G401 (cell line): ENCODE measurements around the gene MBOAT7. TPM values are rescaled to one million over a fixed set of nuclear protein-coding genes. Genes with fewer than 3 reads are reported as not detected.
"Not testable (repeated sequence)": the region's sequence is repeated elsewhere in the genome, so short reads cannot be mapped to it uniquely, and the experiment has no call there.

ENCODE experiments used
- DNase-seq: peaks from one replicate; pipeline ENCODE4 v3.0.0-alpha.2; 2015; ENCODE audit warnings: low spot score
- in situ Hi-C: cut with HindIII; loops from 2 replicates; pipeline ENCODE4 v1.10.0; 2016; ENCODE audit warnings: low sequenced_read_pairs, mixed read lengths
- total RNA-seq: library from RNA; depleted of rRNA; stranded (reverse); fragments of >200 nt; shearing (Covaris generic); gene quantifications from 2 replicates; pipeline ENCODE4 v1.2.3, GENCODE V29; 2014

The MBOAT7 gene
- total RNA-seq, 1 experiment from 2014 or later, result 46.0 TPM

DNA sequence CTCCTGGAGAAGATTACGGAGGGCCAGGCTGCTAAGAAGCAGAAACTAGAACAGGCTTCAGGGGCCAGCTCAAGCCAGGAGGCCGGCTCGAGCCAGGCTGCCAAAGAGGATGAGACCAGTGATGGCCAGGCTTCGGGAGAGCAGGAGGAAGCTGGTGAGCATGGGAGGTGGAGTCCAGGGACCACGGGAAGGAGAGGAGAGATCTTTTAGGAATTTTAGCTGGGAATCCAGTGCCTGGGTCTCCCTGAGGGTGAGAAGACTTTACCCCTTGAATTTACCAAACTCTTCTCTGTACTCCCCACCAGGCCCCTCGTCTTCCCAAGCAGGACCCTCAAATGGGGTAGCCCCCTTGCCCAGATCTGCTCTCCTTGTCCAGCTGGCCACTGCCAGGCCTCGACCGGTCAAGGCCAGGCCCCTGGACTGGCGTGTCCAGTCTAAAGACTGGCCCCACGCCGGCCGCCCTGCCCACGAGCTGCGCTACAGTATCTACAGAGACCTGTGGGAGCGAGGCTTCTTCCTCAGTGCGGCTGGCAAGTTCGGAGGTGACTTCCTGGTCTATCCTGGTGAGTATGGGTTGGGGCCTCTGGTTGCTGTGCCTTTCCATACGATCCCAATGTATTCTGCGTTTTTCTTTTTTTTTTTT lies 2.6 kb upstream of the MBOAT7 start:
- in situ Hi-C loops, result no loop called here
- DNase-seq, result no peak

DNA sequence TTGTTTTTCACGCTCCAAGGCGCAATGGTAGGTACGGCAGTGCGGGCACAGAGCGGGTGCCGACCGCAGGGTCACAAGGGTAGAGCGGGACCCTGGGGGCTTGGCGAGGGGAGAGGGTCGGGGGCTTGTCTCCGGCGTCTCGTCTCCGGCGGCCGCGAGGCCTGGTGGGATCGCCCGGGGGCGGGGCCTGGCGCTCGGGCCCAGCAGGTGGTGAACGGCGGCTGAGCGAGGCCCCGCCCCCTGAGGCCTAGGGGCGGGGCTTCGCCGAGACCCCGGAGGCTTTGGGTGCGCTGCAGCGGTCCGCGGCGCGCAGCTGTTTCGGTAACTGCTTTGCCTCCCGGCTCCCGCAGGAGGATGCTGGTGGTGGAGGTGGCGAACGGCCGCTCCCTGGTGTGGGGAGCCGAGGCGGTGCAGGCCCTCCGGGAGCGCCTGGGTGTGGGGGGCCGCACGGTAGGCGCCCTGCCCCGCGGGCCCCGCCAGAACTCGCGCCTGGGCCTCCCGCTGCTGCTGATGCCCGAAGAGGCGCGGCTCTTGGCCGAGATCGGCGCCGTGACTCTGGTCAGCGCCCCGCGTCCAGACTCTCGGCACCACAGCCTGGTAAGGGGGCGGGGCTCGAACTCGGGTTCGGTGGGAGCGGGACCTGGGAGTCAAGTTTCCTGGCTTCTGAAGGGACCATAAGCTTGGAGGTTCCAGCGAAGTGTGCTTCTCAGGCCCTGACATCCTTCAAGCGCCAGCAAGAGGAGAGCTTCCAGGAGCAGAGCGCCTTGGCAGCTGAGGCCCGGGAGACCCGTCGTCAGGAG lies 1.8 kb upstream of the MBOAT7 start, which contains the start of gene TSEN34:
TSEN34 (plus strand) TSS at position 298 of the 800 bp plus-strand sequence; CDS start at position 355, 57 bp downstream.
- peak; percentile 25 for DNase-seq
- in situ Hi-C loops, result no loop called here

DNA sequence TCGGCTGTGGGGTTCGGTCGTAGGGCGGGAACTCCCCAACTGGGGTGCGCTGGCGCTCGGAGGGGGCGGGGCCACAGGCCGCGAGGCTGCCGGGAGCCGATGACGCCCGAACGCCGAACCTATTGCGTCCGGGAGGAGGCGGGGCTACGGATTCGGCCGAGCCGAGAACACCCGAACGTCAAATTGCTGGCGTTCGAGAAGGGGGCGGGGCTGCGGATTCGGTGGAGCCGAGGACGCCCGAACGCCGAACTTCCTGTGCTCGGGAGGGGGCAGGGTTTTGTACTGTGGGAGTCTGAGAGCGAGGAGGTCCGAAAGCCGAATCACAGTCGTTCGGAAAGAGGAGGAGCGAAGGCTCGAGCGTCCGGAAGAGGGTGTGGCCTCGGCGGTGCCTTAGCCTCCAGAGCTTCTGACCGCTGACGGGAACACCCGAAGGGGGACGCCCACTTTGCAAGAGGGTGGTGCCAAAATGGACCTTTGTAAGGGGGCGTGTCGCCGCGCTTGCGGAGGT lies 1.2 kb upstream of the MBOAT7 start:
- in situ Hi-C loops, result no loop called here
- DNase-seq, result peak; percentile 100

DNA sequence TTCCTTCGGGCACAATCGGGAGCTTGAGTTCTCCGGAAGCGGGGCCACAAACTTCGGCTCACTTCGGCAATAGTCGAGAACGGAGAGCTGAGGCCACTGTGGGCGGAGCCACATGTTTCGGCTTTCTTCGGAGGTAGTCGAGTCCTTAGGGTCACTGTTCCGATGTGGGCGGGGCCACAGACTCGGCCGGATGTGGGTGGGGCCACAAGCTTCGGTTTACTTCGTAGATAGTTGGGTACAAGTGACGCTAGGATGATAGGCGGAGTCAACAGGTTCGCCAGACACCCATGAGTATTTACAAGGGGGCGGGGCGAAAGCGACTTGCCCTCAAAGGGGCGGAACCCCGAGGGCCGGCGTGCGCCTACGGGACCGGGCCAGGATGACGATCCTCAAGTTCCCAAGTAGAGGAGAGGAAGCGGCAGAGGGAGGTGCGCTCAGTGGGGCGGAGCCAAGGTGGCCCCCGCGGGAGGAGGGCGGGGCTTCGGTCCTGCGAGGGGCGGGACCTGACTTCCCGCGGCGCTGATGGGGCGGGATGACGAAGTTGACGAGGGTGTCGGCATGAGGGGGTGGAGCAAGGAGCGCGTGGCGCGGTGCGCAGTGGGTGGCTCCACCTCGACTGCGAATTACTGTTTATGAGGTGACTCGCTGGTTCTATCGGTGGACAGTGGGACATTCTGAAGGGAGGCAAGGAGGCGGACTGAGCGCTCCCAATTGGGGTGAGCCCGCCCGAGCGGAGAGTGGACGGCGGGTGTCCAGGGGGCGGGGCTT lies 539 bp upstream of the MBOAT7 start:
- in situ Hi-C loops, result no loop called here
- DNase-seq, result peak; percentile 100

DNA sequence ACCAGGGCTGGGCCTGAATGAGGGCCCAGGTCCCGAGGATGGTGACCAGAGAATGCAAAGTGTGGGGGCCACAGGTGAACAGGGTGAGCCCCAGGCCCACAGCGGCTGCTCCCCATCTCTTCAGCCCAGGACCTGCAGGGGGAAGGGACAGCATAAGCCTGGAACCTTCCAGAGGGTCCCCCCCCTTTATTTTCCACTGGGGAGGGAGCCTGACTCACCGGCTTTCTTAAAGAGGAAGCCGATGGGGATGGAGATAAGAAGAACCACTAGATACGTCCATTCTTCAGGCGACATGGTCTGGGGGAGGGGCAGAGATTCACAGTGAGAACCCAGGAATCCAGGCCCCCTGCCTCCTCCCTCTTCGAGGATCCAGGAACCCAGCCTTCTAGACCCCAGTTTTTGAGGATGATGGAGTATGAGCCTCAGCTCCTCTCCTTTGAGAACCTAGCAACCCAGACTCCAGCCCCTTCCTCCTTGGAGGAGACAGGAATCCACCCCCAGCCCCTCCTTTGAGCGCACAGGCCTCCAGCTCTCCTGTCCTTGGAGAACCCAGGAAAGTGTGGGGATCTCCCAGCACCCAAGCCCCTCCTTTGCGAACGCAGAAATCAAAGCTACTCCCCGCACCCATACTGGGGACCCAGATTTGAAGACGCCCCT lies 1.0 kb downstream of the MBOAT7 start:
- no peak for DNase-seq
- in situ Hi-C loops, result no loop called here

DNA sequence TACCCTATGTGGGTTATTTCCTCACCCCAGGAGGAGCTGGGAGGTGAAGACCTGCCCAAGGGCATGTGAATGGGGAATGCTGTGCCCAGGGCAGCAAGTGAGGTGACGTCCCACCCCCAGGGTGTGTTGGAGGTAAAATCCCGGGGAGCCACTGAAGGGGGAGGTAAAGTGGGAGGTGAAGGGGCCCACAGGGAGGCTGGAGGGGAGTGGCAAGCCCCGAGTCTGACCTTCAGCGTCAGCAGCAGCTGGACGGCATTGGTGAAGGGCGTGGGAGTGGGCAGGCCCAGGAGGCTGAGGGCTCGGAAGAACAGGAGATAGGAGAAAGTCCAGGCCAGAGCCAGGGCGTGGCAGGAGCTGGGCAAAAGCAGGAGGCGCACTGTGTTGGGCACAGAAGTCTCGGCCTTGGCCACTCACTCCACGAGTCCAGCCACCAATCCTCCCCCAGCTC lies 2.4 kb downstream of the MBOAT7 start:
- DNase-seq, result no peak
- in situ Hi-C loops, result no loop called here

DNA sequence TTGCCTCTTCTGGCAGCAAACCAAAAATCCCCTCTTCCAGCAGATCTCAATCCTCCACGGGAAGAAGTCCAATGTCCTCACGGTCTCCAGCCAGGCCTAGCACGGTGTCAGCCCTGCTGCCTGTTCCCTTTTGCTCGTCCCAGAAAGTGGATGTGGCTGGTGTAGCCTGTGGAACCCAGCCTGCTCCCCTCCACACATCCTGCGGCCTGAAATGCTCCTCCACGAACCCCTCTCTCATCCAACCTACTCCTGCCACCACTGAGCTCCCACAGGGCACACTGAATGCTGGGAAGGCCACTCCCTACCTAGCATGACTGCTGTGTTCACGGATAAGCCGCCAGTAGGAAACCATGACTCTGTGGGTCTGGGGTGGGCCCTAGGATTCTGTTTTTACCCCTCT lies 3.0 kb downstream of the MBOAT7 start:
- no peak for DNase-seq
- in situ Hi-C loops, result no loop called here

DNA sequence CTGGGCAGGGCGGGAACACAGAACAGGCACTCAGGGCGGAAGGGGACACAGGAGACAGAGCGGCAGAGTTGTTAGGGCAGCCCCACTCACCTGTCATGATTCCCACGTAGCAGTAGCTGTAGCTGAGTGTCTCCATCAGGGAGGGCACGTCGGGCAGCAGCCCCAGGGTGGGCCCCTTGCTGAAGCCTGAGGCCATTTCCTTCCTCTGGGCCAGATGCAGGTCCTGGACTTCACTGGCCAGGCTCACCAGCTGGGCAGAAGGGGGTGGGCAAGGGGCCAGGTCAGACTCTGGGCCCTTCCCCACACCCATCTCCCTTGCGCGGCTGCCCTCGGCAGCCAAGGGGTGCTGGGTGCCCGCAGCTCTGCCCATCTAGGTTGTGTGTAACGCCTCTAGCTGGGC lies 5.9 kb downstream of the MBOAT7 start:
- DNase-seq, result no peak

DNA sequence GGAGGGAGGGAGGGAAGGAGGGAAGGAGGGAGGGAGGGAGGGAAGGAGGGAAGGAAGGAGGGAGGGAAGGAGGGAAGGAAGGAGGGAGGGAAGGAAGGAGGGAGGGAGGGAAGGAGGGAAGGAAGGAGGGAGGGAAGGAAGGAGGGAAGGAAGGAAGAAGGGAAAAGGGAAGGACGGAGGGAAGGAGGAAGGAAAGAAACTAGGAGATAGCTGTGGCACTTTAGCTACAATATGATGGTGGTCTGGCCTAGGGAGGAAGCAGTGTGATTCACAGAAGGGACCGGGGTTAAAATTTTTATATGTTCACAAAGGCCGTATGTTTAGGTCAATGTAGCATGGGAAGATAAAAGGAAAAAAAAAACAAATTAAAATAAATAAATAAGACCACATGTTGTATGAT lies 7.5 kb downstream of the MBOAT7 start:
- in situ Hi-C loops, DNase-seq: not testable (repeated sequence)

More for the DNA sequence above, 5.9 kb downstream of the MBOAT7 start:
- in situ Hi-C loops, result no loop called here

DNA sequence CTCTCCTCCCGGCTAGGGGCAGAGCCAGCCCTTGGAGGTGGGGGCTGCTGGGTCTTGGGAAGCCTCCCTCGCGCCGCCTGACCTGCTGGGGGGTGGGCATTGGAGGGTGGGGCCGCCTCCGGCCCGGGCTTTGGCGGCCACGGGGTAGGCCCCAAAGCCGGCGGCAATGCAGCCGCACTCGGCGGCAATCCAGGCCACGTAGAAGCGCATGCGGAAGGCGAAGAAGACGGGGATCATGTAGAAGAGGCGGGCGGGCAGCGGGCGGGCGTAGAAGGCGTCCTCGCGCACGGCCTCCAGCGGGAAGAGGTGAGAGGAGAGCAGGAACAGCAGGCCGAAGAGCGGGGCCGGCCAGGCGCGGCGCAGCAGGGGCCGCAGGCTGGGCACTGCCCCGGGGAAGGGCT lies 8.7 kb downstream of the MBOAT7 start:
- DNase-seq, result no peak
- in situ Hi-C loops, result no loop called here

DNA sequence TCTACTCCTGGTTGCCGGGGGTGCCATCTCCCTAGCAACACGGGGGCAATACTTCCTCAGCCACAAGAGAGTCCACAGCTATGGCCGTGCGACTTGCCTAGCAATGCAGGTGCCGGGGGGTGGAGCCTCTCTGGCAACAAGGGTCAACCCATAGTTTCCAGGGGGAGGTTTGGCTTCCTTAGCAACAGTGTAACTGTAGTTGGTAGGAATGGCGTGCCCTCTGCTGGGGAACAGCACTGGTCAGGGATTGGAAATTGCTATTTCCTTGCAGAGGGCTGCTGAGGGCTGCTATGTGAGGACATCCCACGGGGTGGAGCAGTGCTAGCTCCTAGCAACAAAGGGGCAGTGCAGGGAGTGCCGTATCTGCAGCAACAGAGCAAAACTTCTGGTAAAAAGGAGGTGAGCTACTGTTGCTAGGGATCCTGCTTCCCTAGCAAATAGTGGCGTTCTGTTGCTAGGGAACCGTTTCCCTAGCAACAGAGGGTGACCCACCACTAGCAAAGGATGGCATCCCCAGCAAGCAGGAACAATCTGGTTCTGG lies 9.4 kb downstream of the MBOAT7 start:
- in situ Hi-C loops, result no loop called here
- DNase-seq, result peak; percentile 58

DNA sequence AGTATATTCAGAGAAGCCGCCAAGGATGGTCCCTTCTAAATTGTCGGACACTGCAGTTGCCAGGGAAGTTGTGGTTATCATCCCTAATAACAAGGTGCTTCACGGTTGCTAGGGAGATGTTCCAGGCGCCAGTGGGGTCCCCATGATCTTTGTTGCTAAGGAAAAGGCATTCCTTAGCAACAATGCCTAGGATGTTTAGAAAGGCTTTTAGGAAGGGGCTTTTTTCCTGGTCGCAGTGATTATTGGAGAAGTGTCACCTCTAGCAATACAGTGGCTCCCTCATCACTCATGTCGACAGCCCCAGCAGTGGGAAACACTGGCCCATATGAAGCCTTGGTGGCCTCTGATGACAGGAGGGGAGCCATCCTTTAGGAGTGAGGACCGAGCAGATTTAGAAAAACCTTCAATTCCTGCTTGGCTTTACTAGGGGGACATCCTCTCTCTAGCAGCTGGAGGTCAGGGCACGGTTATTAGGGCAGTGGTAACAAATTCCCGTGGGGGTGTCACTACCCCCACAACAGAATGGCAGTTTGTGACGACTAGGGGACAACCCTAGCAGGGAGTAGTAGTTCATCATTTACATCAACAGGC lies 10.0 kb downstream of the MBOAT7 start:
- no peak for DNase-seq
- in situ Hi-C loops, result no loop called here

DNA sequence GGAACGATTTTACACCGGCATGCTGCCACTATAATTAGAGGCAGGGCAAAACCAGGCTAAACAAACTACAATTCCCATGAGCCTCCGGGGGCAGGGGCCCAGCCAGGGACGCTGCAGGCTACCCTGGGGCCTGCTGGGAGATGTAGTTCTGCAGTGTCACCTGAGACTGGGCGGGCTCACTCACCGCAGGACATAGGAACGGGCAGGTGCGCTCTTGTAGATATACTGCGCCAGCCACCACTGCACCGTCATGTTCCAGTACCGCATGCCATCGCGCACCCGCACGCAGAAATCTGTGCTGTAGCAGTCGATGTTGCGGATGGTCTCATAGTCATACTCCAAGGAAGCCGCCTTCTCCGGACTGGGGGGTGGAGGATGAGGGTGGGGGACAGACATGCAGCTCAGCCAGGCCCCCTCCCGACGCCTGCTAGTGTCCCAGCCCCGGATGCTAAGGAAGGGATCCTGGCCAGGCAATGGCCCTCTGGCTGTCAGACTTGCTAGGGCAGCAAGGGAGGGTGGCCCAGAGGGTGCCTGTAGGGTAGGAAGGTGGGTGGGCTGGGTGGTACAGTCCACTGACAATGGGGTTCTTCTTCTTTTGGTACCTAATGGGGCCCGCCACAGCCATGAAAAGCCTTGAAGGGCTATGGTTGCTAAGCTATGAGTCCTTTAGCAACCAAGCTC lies 10.7 kb downstream of the MBOAT7 start:
- peak; percentile 64 for DNase-seq
- in situ Hi-C loops, result no loop called here

DNA sequence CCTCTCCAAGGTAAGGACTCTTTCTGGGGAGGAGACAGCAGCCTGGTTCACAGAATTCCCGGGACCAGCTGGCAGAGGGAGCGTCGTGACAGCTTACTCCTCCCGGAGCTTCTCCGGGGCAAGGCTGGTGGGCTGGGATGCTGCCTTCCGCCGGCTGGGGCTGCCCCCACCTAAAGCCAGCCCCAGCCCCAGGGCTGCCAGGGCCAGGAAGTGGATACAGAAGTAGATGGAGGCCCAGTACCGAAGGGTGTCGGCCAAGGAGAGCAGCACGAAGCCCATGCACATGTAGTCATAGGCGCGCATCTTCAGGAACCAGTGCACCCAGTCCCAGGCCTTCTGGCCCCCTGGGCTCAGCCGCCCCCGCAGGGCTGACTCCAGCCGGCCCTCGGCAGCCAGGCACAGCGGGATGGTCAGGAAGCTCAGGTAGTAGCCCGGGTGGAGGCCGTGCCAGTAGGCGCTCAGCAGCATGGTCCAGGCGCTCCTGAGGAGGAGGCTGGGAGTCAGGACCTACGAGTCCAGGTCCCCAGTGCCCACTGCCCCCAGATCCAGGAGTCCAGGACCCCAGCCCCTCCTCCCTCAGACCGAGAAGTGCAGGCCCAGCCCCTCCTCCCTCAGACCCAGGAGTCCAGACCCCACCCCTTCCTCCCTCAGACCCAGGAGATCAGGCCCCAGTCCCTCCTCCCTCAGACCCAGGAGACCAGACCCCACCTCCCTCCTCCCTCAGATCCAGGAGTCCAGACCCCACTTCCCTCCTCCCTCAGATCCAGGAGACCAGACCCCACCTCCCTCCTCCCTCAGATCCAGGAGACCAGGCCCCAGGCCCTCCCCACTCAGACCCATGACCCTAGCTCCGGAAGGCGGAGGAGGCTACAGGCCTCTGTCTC lies 15.2 kb downstream of the MBOAT7 start:
- in situ Hi-C loops, result no loop called here
- no peak for DNase-seq

DNA sequence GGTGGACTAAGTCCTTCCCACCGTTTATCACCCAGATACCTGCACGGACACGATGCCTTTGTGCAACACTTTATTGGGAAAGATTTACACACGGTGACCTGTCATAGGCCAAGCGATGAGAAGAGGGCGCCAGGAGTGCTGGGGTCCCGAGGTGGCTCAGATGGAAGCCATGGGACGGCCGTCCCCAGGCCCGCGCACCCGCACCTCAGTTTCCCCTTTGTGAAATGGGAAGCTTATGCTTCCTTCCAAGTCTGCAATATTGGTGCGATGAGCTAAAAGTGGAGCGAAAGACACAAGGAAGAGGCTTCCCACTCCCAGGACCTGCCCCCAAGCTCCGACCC lies 16.1 kb downstream of the MBOAT7 start:
- no peak for DNase-seq
- in situ Hi-C loops, result no loop called here

DNA sequence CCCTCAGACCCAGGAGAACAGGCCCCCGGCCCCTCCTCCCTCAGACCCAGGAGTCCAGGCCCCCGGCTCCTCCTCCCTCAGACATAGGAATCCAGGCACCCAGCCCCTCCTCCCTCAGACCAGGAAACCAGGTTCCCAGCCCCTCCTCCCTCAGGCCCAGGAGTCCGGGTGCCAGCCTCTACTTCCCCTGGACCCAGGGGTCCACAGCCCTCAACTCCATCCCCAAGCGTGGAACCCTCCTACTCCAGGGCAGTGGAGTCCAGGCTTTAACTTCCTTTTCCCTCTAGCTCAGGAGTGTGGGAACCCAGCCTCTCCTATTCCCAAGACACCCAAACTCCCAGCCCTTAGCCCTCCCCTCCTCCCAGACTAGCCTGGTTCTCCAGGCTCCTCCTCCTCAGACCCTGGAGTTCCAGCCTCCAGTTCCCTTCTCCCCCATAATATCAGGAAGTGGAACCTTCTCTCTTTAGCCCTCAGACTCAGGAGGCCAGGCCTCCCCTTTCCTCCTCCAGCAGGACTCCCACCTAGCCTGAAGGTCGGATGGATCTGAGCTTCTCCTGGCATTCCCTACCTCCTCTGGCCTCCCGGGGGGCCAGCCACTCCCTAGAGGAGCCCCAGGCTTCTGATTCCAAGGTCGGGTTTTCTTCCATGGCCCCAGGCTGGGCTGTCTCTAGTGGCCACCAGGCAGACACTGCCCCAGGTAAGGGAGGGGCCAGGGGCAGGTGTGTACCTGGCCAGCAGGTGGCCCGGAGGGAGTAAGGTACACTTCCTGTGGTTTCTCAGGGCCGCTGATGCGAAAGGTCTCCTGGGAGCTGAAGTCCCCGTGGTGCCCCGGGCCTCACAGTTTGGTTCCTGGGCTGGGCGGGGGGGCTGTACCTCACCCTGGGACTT lies 16.7 kb downstream of the MBOAT7 start, which contains the start of gene TMC4:
TMC4 (minus strand) TSS at position 690 of the 888 bp plus-strand sequence; CDS start at position 647, 43 bp downstream.
- in situ Hi-C loops, result no loop called here
- no peak for DNase-seq
